Stimulated activated CD4-positive, alpha-beta T cell treated with anti-CD3 and anti-CD28 coated beads, Interleukin-4, amount 100 ng/mL, for 24 hours (primary cell): ENCODE data around the gene FGF21.

ENCODE experiments used
- DNase-seq: peaks from one replicate; pipeline ENCODE4 v3.0.0-alpha.2; 2020

FGF21 gene

GRCh38 chr19:48794291-48794690 lies 39.0 kb downstream of the FGF21 start:
- DNase-seq, result no peak

GRCh38 chr19:48795055-48795684 lies 39.8 kb downstream of the FGF21 start:
- DNase-seq, result peak; percentile 85

DNA sequence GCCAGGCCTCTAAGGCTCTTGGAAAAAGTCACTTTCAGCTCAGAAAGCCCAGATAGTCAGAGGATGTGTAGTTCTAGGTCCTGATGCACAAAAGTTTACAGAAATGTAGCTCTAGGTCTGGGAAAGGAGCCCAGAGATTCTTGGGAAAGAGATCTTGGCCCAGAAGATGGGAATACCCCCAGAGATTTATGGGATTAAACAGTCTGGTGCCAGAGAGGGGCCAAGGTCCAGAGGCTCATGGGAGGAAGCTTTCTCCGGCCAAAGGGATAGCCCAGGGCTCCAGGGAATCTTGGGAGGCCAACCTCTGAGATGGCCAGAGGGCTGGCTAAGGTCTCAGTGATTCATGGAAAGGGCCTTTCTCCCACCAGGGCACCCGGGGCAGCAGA lies 40.4 kb downstream of the FGF21 start:
- DNase-seq, result no peak

DNA sequence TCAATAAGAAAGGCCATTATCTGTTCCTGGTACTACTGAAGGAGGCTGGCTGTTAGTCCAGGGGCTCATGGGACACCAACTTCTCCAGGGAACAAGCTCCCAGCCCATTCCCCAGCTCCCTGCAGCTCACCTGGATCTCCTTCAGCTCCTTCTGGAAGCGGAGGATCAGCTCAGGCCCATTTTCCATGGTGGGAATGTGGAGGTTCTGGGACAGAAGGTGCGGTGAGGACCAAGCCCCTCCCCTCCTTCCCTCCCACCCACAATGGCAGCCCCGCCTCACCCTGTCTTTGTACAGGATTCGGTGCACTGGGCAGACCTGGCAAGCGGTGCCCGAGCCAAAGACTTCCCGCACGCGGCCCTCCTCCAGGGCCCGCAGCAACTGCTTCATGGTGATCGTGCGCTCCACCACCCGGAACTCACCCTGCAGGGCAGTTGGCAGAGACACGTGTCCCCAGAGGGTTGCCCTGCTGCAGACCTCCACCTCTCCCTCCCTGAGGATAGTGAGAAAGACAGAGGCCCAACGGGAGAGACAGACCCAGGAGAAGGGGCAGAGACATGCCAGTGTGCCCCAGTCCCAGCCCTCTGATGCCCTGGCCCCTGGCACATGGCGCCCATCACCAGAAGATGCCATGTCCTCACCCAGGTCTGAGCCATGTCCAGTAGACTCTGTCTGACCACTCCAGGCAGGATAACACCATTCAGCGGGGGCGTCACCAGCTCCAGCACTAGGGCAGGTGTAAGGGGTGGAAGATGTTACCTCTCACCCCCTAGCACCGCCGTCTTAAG lies 41.2 kb downstream of the FGF21 start:
- no peak for DNase-seq

DNA sequence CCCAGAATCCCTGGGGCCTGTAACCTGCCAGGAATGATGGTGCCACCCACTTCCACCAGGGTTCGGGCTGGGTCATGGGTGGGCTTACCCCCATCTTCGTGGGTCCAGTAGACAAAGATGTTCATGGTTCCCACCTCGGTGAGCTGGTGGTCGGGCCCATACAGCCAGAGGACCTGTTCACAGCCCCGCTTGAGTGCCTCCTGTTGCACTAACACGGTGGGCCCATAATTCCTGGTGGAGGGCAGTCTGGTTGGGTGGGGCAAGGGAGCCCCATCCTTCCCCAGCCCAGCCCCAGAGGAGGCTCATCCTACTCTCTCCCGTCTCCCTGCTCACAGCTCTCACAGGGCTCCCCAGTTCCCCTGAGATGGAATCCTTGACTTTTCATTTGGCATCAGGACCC lies 41.8 kb downstream of the FGF21 start:
- no peak for DNase-seq

- DNase-seq, result no peak
Observed at GRCh38 chr19:48798937-48799336, 43.6 kb downstream of the FGF21 start.

- DNase-seq, result no peak
Observed at GRCh38 chr19:48799358-48800300, 44.3 kb downstream of the FGF21 start.

GRCh38 chr19:48802623-48803022 lies 47.3 kb downstream of the FGF21 start:
- no peak for DNase-seq

- no peak for DNase-seq
Observed at GRCh38 chr19:48804496-48804895, 49.2 kb downstream of the FGF21 start.

GRCh38 chr19:48805452-48805851 lies 50.1 kb downstream of the FGF21 start:
- DNase-seq, result no peak

- peak; percentile 49 for DNase-seq
Observed at GRCh38 chr19:48806518-48806817, 51.1 kb downstream of the FGF21 start.

DNA sequence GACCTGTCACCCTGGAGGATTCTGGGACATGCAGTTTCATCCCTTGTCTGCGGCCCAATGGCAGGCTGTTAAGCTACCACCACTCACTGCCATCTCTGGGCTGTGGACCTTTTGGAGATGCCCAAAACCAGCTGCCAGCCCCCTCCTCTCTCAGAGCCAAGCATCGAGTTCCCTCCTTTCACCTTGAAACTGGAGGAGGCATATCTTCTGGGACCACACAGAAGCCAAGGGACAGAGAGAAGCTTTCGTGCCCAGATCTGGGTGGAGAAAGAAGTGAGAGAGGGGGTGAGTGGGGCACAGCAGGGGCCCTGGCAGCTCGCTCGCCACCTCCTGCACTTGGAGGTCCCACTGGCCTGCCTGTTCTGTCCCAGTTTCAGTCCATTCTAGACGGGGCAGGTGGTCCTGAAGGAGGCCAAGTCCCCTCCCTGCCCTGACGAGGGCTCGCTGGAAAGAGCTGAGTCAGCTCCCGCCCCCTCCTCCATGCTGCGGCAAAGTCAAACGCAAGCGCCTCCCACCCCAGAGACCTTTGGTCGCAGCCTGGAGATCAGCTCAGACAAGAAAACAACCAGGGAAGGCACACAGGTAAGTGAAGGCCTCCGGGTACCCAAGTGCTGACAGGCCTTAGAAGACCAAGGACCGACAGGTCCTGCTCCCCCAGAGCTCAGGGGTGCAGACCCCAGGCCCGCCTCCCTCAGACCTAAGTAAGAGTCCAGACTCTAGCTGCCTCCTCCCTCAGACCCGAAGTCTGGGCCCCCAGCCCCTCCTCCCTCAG lies 51.7 kb downstream of the FGF21 start:
- DNase-seq, result no peak

DNA sequence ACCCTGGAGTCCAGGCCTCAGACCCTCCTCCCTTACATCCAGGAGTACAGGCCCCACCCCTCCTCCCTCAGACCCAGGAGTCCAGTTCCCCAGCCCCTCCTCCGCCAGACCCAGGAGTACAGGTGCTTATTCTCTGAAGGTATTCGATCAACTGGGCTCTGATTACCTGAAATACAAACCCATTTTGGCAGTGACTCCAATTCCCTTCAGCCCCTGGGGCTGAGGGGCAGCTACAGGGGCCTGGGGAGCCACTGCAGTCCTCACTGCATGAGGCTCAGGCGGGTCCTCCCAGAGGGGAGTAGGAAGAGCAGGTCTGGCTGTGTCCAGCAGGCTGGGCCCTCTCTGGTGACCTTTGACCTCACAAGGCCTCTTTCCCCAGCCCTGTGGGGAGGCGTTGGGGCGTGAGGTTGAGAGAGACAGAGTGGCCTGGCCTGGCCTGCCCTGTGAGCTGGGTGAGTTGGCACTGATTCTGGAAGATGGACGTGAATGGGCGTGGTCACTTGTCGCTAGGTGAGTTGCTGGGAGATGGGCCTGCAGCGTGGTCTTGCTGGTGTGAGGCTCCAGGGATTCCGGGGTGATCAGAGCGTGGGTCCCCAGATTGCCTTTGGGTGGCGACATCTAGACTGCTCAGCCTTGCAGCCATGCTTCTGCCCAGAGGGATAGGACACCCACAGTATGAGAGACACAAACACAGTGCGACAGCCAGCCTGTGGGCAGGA lies 52.4 kb downstream of the FGF21 start:
- DNase-seq, result no peak
